Ishikawa (cell line): Measurements from ENCODE around the gene HRAS.

Source experiments
- CEBPB ChIP-seq: IDR thresholded peaks from 2 replicates; pipeline ENCODE4 v1.6.1; 2012
- CREB1 ChIP-seq: IDR thresholded peaks from 2 replicates; pipeline ENCODE4 v1.6.1; 2012; ENCODE audit warnings: low read depth
- EGR1 ChIP-seq: IDR thresholded peaks from 2 replicates; pipeline ENCODE4 v1.6.1; 2012
- EP300 ChIP-seq: IDR thresholded peaks from 2 replicates; pipeline ENCODE4 v1.6.1; 2012; ENCODE audit warnings: borderline replicate concordance
- FOXM1 ChIP-seq: IDR thresholded peaks from 2 replicates; pipeline ENCODE4 v1.6.1; 2012; ENCODE audit warnings: low read depth, borderline replicate concordance
- NFIC ChIP-seq: IDR thresholded peaks from 2 replicates; pipeline ENCODE4 v1.6.1; 2012
- RAD21 ChIP-seq: IDR thresholded peaks from 2 replicates; pipeline ENCODE4 v1.6.1; 2012; ENCODE audit warnings: low read depth
- TAF1 ChIP-seq: IDR thresholded peaks from 2 replicates; pipeline ENCODE4 v1.6.1; 2012; ENCODE audit warnings: low read depth, mild to moderate bottlenecking
- TCF12 ChIP-seq: IDR thresholded peaks from 2 replicates; pipeline ENCODE4 v1.6.1; 2012; ENCODE audit warnings: low read depth
- TEAD4 ChIP-seq: IDR thresholded peaks from 2 replicates; pipeline ENCODE4 v1.6.1; 2012
- YY1 ChIP-seq: IDR thresholded peaks from 2 replicates; pipeline ENCODE4 v1.6.1; 2012; ENCODE audit warnings: low read depth
- ZBTB7A ChIP-seq: IDR thresholded peaks from 2 replicates; pipeline ENCODE4 v1.6.1; 2012; ENCODE audit warnings: low read depth
- TF ChIP-seq, protein P1 (sequence below): IDR thresholded peaks from 2 replicates; pipeline ENCODE4 v1.6.1; 2012
- TF ChIP-seq, protein P2 (sequence below): IDR thresholded peaks from 2 replicates; pipeline ENCODE4 v1.6.1; 2012
- TF ChIP-seq, protein P3 (sequence below): IDR thresholded peaks from 2 replicates; pipeline ENCODE4 v1.6.1; 2012; ENCODE audit warnings: low read depth, mild to moderate bottlenecking

The HRAS gene

DNA sequence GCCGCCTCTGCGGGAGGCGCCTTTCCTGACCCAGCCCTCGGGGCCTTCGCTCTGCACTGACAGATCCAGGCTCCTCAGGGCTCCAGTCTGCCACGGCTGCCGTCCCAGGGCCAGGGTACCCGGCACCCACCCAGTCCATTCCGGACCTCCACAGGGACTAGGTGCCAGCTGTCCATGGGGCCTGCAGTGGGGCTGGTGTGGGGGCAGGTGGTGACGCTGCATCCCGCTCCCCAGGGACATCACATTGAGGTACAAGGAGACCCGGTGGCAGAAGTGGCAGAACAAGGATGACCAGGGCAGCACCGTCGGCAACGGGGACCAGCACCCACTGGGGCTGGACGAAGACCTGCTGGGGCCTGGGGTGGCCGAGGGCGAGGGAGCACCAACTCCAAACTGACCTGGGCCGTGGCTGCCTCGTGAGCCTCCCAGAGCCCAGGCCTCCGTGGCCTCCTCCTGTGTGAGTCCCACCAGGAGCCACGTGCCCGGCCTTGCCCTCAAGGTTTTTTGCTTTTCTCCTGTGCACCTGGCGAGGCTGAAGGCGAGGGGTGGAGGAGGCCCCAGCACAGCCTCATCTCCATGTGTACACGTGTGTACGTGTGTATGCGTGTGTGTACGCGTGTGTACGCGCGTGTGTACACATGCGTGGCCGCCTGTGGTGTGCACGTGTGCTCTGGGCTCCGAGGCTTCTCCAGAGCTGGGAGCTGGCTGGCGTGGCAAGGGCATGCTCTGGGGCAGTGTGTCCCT lies 45.0 kb downstream of the HRAS start:
- TF ChIP-seq, protein P1, sequence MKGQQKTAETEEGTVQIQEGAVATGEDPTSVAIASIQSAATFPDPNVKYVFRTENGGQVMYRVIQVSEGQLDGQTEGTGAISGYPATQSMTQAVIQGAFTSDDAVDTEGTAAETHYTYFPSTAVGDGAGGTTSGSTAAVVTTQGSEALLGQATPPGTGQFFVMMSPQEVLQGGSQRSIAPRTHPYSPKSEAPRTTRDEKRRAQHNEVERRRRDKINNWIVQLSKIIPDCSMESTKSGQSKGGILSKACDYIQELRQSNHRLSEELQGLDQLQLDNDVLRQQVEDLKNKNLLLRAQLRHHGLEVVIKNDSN = no peak
- no peak for TF ChIP-seq FOXM1
- TF ChIP-seq CEBPB = no peak
- TF ChIP-seq, protein P2, sequence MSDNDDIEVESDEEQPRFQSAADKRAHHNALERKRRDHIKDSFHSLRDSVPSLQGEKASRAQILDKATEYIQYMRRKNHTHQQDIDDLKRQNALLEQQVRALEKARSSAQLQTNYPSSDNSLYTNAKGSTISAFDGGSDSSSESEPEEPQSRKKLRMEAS = no peak
- TF ChIP-seq YY1 = no peak
- TF ChIP-seq, protein P3, sequence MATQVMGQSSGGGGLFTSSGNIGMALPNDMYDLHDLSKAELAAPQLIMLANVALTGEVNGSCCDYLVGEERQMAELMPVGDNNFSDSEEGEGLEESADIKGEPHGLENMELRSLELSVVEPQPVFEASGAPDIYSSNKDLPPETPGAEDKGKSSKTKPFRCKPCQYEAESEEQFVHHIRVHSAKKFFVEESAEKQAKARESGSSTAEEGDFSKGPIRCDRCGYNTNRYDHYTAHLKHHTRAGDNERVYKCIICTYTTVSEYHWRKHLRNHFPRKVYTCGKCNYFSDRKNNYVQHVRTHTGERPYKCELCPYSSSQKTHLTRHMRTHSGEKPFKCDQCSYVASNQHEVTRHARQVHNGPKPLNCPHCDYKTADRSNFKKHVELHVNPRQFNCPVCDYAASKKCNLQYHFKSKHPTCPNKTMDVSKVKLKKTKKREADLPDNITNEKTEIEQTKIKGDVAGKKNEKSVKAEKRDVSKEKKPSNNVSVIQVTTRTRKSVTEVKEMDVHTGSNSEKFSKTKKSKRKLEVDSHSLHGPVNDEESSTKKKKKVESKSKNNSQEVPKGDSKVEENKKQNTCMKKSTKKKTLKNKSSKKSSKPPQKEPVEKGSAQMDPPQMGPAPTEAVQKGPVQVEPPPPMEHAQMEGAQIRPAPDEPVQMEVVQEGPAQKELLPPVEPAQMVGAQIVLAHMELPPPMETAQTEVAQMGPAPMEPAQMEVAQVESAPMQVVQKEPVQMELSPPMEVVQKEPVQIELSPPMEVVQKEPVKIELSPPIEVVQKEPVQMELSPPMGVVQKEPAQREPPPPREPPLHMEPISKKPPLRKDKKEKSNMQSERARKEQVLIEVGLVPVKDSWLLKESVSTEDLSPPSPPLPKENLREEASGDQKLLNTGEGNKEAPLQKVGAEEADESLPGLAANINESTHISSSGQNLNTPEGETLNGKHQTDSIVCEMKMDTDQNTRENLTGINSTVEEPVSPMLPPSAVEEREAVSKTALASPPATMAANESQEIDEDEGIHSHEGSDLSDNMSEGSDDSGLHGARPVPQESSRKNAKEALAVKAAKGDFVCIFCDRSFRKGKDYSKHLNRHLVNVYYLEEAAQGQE = no peak
- no peak for TF ChIP-seq ZBTB7A
- TF ChIP-seq RAD21 = no peak
- no peak for TF ChIP-seq EGR1
- no peak for TF ChIP-seq TEAD4
- no peak for TF ChIP-seq CREB1

DNA sequence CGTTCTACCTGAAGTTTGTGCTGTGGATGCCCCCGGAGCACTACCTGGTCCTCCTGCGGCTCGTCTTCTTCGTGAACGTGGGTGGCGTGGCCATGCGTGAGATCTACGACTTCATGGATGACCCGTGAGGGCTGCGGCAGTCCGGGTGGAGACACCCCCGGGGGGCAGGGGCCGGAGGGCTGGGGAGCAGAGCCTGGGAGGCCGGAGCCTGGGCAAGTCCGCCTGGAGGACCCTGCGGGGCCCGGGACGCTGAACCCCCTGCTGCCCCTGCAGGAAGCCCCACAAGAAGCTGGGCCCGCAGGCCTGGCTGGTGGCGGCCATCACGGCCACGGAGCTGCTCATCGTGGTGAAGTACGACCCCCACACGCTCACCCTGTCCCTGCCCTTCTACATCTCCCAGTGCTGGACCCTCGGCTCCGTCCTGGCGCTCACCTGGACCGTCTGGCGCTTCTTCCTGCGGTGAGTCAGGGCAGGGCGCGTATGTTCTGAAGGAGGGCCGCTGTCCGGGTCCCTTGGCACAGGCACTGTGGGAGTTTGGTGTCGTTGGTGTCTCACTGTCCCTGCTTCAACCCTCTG lies 45.7 kb downstream of the HRAS start:
- TF ChIP-seq ZBTB7A (no peak), YY1 (no peak), TAF1 (no peak), FOXM1 (no peak), CEBPB (no peak), RAD21 (no peak), EP300 (no peak), EGR1 (no peak), NFIC (no peak), TEAD4 (no peak), CREB1 (no peak)
- TF ChIP-seq, protein P1 = no peak
- TF ChIP-seq, protein P2 = no peak
- TF ChIP-seq, protein P3 = no peak

DNA sequence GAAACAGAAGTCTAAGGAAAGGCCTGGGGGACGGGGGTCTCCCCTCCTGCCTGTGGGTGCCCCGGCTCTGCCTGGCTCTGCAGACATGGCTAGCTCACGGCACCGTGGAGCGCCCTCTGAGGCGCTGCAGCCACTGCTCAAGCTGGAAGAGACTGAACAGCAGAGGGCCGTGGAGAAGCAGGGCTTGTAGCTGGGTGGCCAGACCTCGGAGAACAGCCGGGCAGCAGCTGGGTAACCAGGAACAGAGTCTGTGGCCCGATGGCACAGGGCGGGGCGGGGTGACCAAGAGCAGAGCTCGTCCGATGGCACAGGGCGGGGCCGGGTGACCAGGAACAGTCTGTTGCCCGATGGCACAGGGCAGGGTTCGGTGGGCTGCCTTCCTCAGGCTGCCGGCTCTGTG lies 46.4 kb downstream of the HRAS start:
- no peak for TF ChIP-seq CREB1
- TF ChIP-seq RAD21 = no peak
- TF ChIP-seq TEAD4 = no peak
- no peak for TF ChIP-seq YY1
- TF ChIP-seq TCF12 = no peak
- no peak for TF ChIP-seq TAF1

DNA sequence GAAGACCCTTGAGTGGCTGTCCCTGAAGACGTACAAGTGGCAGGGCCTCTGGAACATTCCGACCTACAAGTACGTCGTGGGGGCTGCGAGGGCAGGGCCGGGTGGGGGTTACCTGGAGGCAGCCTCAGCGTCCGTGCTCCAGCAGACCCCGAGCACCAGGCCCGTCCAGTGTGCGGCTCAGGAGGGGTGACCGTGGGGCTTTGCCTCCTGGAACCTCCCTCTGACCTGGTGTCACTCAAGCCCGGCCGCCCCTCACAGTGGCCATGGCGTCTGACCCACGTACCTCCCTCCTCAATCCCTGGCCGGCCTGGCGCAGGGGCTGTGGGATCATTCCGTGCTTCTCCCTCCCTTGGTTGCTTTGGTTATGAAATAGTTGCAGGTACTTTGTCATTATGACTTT lies 46.8 kb downstream of the HRAS start:
- TF ChIP-seq CREB1 (no peak), TEAD4 (no peak), EGR1 (no peak), RAD21 (no peak), ZBTB7A (no peak), NFIC (no peak), CEBPB (no peak), YY1 (no peak)
- TF ChIP-seq, protein P3 = no peak
- TF ChIP-seq, protein P2 = no peak
- TF ChIP-seq, protein P1 = no peak
